ENCODE measurements around the gene LRMDA. TPM values are rescaled to one million over a fixed set of nuclear protein-coding genes. Genes with fewer than 3 reads are reported as not detected.
A peak's percentile ranks its signal among the peaks of the same experiment; 100 is the strongest.

The LRMDA gene
- total and polyA plus RNA-seq, 2 of the 13 experiments (the other 11 are each of a cell fraction or from before 2014, with no cell fraction given), result 13.4 to 22.0 TPM

- TF ChIP-seq ZNF660 (CRISPR knock-in tag; IDR thresholded peaks at IDR 0.05; ENCODE audit: borderline replicate concordance, low read depth) (no peak), RBM22 (optimal IDR thresholded peaks at IDR 0.05; ENCODE audit: low read length) (no peak), CREM (IDR thresholded peaks at IDR 0.05) (peak; percentile 20; the same call in 1 of the 2 replicates), CREM (CRISPR knock-in tag; IDR thresholded peaks at IDR 0.05) (no peak), HIC2 (CRISPR knock-in tag; IDR thresholded peaks at IDR 0.05; ENCODE audit: low read depth) (no peak), RBM39 (IDR thresholded peaks at IDR 0.05; ENCODE audit: low read depth, low read length, poor library complexity, severe bottlenecking) (no peak), TCF12 (IDR thresholded peaks at IDR 0.05) (no peak), TCF12 (CRISPR knock-in tag; IDR thresholded peaks at IDR 0.05) (no peak), ZNF720 (CRISPR knock-in tag; IDR thresholded peaks at IDR 0.05) (no peak), ZNF3 (CRISPR knock-in tag; IDR thresholded peaks at IDR 0.05) (no peak), GATA4 (IDR thresholded peaks at IDR 0.05; ENCODE audit: borderline replicate concordance, low read depth) (no peak), SYNCRIP (IDR thresholded peaks at IDR 0.05; ENCODE audit: insufficient read depth, low read depth, low read length) (no peak), DMTF1 (CRISPR knock-in tag; IDR thresholded peaks at IDR 0.05) (no peak), ZNF816 (CRISPR knock-in tag; IDR thresholded peaks at IDR 0.05; ENCODE audit: borderline replicate concordance) (no peak), RARG (CRISPR knock-in tag; IDR thresholded peaks at IDR 0.05; ENCODE audit: low read depth) (no peak), PRPF4 (IDR thresholded peaks at IDR 0.05; ENCODE audit: low read depth, low read length, poor library complexity, severe bottlenecking) (peak; percentile 64), RCOR2 (CRISPR knock-in tag; IDR thresholded peaks at IDR 0.05) (peak; percentile 70), ZNF788 (CRISPR knock-in tag; IDR thresholded peaks at IDR 0.05; ENCODE audit: borderline replicate concordance) (no peak), WIZ (CRISPR knock-in tag; IDR thresholded peaks at IDR 0.05) (no peak), YEATS2 (CRISPR knock-in tag; IDR thresholded peaks at IDR 0.05; ENCODE audit: borderline replicate concordance) (no peak), TRIM22 (IDR thresholded peaks at IDR 0.05) (no peak)
- TF ChIP-seq, protein P1, sequence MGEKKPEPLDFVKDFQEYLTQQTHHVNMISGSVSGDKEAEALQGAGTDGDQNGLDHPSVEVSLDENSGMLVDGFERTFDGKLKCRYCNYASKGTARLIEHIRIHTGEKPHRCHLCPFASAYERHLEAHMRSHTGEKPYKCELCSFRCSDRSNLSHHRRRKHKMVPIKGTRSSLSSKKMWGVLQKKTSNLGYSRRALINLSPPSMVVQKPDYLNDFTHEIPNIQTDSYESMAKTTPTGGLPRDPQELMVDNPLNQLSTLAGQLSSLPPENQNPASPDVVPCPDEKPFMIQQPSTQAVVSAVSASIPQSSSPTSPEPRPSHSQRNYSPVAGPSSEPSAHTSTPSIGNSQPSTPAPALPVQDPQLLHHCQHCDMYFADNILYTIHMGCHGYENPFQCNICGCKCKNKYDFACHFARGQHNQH (CRISPR knock-in tag; IDR thresholded peaks at IDR 0.05), result no peak
- TF ChIP-seq, protein P2, sequence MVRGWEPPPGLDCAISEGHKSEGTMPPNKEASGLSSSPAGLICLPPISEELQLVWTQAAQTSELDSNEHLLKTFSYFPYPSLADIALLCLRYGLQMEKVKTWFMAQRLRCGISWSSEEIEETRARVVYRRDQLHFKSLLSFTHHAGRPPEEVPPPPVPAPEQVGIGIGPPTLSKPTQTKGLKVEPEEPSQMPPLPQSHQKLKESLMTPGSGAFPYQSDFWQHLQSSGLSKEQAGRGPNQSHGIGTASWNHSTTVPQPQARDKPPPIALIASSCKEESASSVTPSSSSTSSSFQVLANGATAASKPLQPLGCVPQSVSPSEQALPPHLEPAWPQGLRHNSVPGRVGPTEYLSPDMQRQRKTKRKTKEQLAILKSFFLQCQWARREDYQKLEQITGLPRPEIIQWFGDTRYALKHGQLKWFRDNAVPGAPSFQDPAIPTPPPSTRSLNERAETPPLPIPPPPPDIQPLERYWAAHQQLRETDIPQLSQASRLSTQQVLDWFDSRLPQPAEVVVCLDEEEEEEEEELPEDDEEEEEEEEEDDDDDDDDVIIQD (CRISPR knock-in tag; IDR thresholded peaks at IDR 0.05; ENCODE audit: low read depth), result peak; percentile 31; the same call in 1 of the 2 replicates
These were observed 905.0 kb downstream of the LRMDA start (continued) for GRCh38 chr10:76336213-76336963.

Measured in HepG2 (cell line).